GM23338 (cell line): ENCODE results near the gene SMIM44. TPM values are rescaled to one million over a fixed set of nuclear protein-coding genes. Genes with fewer than 3 reads are reported as not detected.

Experiments
- ATAC-seq: fragments of 200-7000 bp; cut with Tn5 transposase; 3 replicates; pipeline ENCODE4 v1.9.1; 2020
- DNase-seq: peaks from one replicate; pipeline ENCODE4 v3.0.0-alpha.2; 2015; ENCODE audit warnings: low spot score
- H2AFZ ChIP-seq: fragments of 200-600 bp; sonication (generic); 2 replicates; pipeline ENCODE4 v1.8.0; 2016; ENCODE audit warnings: antibody characterized with exemption, mild to moderate bottlenecking, moderate library complexity
- H3F3A ChIP-seq: fragments of 200-600 bp; sonication (generic); replicated peaks from 2 replicates; pipeline ENCODE4 v1.8.0; 2017; ENCODE audit warnings: antibody characterized with exemption, mixed run types, low read depth
- H3K27ac ChIP-seq: fragments of 200-600 bp; sonication (generic); 2 replicates; pipeline ENCODE4 v1.6.1; 2016; ENCODE audit warnings: low read depth
- H3K27me3 ChIP-seq: fragments of 200-600 bp; sonication (generic); 2 replicates; pipeline ENCODE4 v1.8.0; 2016; ENCODE audit warnings: mild to moderate bottlenecking, mixed run types, moderate library complexity; ENCODE audit not compliant: insufficient read depth
- H3K36me3 ChIP-seq: fragments of 200-600 bp; sonication (generic); 2 replicates; pipeline ENCODE4 v1.8.0; 2016; ENCODE audit warnings: mild to moderate bottlenecking; ENCODE audit not compliant: insufficient read depth
- H3K4me1 ChIP-seq: fragments of 200-600 bp; sonication (generic); 2 replicates; pipeline ENCODE4 v1.8.0; 2016; ENCODE audit warnings: mild to moderate bottlenecking, moderate library complexity; ENCODE audit not compliant: insufficient read depth
- H3K4me2 ChIP-seq: fragments of 200-600 bp; sonication (generic); 2 replicates; pipeline ENCODE4 v1.7.1; 2017; ENCODE audit warnings: mixed run types
- H3K4me3 ChIP-seq: fragments of 200-600 bp; sonication (generic); 2 replicates; pipeline ENCODE4 v1.6.1; 2016; ENCODE audit warnings: mixed run types
- H3K79me2 ChIP-seq: fragments of 200-600 bp; sonication (generic); replicated peaks from 2 replicates; pipeline ENCODE4 v1.8.0; 2017; ENCODE audit warnings: mild to moderate bottlenecking; ENCODE audit not compliant: insufficient read depth
- H3K9me2 ChIP-seq: fragments of 200-600 bp; sonication (generic); 2 replicates; pipeline ENCODE4 v1.8.0; 2017; ENCODE audit not compliant: insufficient read depth
- H4K20me1 ChIP-seq: fragments of 200-600 bp; sonication (generic); replicated peaks from 2 replicates; pipeline ENCODE4 v1.8.0; 2017; ENCODE audit warnings: mild to moderate bottlenecking; ENCODE audit not compliant: insufficient read depth
- H3K27ac Mint-ChIP-seq: 2 replicates; pipeline ENCODE4 v1.8.0; 2020; ENCODE audit warnings: inconsistent platforms, mild to moderate bottlenecking, moderate library complexity, mixed read lengths
- H3K27me3 Mint-ChIP-seq: 3 replicates; pipeline ENCODE4 v1.8.0; 2022; ENCODE audit warnings: low read depth, mild to moderate bottlenecking, moderate library complexity, mixed read lengths, inconsistent platforms; ENCODE audit not compliant: insufficient read depth, poor library complexity
- H3K36me3 Mint-ChIP-seq: 3 replicates; pipeline ENCODE4 v1.8.0; 2021; ENCODE audit warnings: low read depth, mild to moderate bottlenecking, inconsistent platforms, moderate library complexity, mixed read lengths
- H3K4me1 Mint-ChIP-seq: 3 replicates; pipeline ENCODE4 v1.8.0; 2020; ENCODE audit warnings: mild to moderate bottlenecking, inconsistent platforms, mixed read lengths
- H3K4me3 Mint-ChIP-seq: 3 replicates; pipeline ENCODE4 v1.8.0; 2021; ENCODE audit warnings: moderate library complexity, mild to moderate bottlenecking, inconsistent platforms, mixed read lengths
- H3K9me3 Mint-ChIP-seq: 3 replicates; pipeline ENCODE4 v1.8.0; 2020; ENCODE audit warnings: moderate library complexity, mild to moderate bottlenecking, inconsistent platforms, mixed read lengths
- CREB1 ChIP-seq: fragments of 250-450 bp; sonication (Bioruptor Pico); IDR thresholded peaks from 2 replicates; pipeline ENCODE4 v1.5.0; 2020; ENCODE audit warnings: low read depth, mild to moderate bottlenecking, moderate library complexity
- CTCF ChIP-seq, 2 experiments: fragments of 200-600 bp in 1 of 2; sonication (generic) in 1 of 2; conservative IDR thresholded peaks; 2 replicates each; pipeline versions ENCODE4 v1.5.1 to v1.6.1; 2016 to 2017; ENCODE audit warnings: antibody characterized with exemption in 2 of 2, low read depth in 2 of 2, mild to moderate bottlenecking in 2 of 2, moderate library complexity in 1 of 2
- EZH2 ChIP-seq: fragments of 200-600 bp; sonication (generic); IDR thresholded peaks from one replicate; pipeline ENCODE4 v1.8.0; 2017; ENCODE audit warnings: antibody characterized with exemption, mild to moderate bottlenecking, low read depth; ENCODE audit not compliant: unreplicated experiment
- EZH2phosphoT487 ChIP-seq: fragments of 200-600 bp; sonication (generic); IDR thresholded peaks from one replicate; pipeline ENCODE4 v1.8.1; 2018; ENCODE audit warnings: antibody characterized with exemption; ENCODE audit not compliant: unreplicated experiment
- JUNB ChIP-seq: IDR thresholded peaks from one replicate; pipeline ENCODE4 v1.6.1; 2016; ENCODE audit warnings: antibody characterized with exemption; ENCODE audit not compliant: unreplicated experiment
- NANOG ChIP-seq: IDR thresholded peaks from 2 replicates; pipeline ENCODE4 v1.6.1; 2016; ENCODE audit warnings: antibody characterized with exemption, borderline replicate concordance
- POLR2AphosphoS5 ChIP-seq: IDR thresholded peaks from 2 replicates; pipeline ENCODE4 v1.6.1; 2016; ENCODE audit warnings: antibody characterized with exemption, low read depth
- REST ChIP-seq: IDR thresholded peaks from one replicate; pipeline ENCODE4 v1.6.1; 2018; ENCODE audit warnings: antibody characterized with exemption; ENCODE audit not compliant: unreplicated experiment
- STAT1 ChIP-seq: IDR thresholded peaks from one replicate; pipeline ENCODE4 v1.6.1; 2016; ENCODE audit warnings: antibody characterized with exemption; ENCODE audit not compliant: unreplicated experiment
- ZNF114 ChIP-seq: fragments of 250-450 bp; sonication (Bioruptor Pico); IDR thresholded peaks from 2 replicates; pipeline ENCODE4 v1.5.0; 2020; ENCODE audit warnings: mild to moderate bottlenecking, moderate library complexity
- ZNF331 ChIP-seq: fragments of 250-450 bp; sonication (Bioruptor Pico); IDR thresholded peaks from 2 replicates; pipeline ENCODE4 v1.5.0; 2020; ENCODE audit warnings: low read depth, mild to moderate bottlenecking, moderate library complexity
- polyA plus RNA-seq: library from polyadenylated mRNA; unstranded; fragments of >200 nt; fragmentation: Nextera tagmentation; extraction: Ambion mirVana; gene quantifications from 2 replicates; pipeline ENCODE4 v1.2.1, GENCODE V29; 2016
- total RNA-seq: library from RNA; depleted of rRNA; stranded (reverse); fragments of >200 nt; shearing (Covaris generic); gene quantifications from 2 replicates; pipeline ENCODE4 v1.2.3, GENCODE V29; 2014
- TF ChIP-seq, protein P1 (sequence below): fragments of 250-450 bp; sonication (Bioruptor Pico); IDR thresholded peaks from 2 replicates; pipeline ENCODE4 v1.5.0; 2020; ENCODE audit warnings: mild to moderate bottlenecking, moderate library complexity
- TF ChIP-seq, protein P2 (sequence below): IDR thresholded peaks from 2 replicates; pipeline ENCODE4 v1.6.1; 2016; ENCODE audit warnings: antibody characterized with exemption

Gene SMIM44
- total and polyA plus RNA-seq, 2 experiments from 2014 or later, result not detected

GRCh38 chr19:3442487-3443071 lies 40.7 kb downstream of the SMIM44 start:
- no peak for TF ChIP-seq STAT1
- no peak for TF ChIP-seq ZNF114 (CRISPR knock-in tag)
- no peak for TF ChIP-seq CREB1 (CRISPR knock-in tag)
- TF ChIP-seq JUNB, result no peak
- TF ChIP-seq POLR2AphosphoS5, result no peak
- no peak for TF ChIP-seq EZH2
- no peak for TF ChIP-seq ZNF331 (CRISPR knock-in tag)
- TF ChIP-seq EZH2phosphoT487, result no peak
- TF ChIP-seq REST, result no peak
- no peak for TF ChIP-seq NANOG
- TF ChIP-seq, protein P1, sequence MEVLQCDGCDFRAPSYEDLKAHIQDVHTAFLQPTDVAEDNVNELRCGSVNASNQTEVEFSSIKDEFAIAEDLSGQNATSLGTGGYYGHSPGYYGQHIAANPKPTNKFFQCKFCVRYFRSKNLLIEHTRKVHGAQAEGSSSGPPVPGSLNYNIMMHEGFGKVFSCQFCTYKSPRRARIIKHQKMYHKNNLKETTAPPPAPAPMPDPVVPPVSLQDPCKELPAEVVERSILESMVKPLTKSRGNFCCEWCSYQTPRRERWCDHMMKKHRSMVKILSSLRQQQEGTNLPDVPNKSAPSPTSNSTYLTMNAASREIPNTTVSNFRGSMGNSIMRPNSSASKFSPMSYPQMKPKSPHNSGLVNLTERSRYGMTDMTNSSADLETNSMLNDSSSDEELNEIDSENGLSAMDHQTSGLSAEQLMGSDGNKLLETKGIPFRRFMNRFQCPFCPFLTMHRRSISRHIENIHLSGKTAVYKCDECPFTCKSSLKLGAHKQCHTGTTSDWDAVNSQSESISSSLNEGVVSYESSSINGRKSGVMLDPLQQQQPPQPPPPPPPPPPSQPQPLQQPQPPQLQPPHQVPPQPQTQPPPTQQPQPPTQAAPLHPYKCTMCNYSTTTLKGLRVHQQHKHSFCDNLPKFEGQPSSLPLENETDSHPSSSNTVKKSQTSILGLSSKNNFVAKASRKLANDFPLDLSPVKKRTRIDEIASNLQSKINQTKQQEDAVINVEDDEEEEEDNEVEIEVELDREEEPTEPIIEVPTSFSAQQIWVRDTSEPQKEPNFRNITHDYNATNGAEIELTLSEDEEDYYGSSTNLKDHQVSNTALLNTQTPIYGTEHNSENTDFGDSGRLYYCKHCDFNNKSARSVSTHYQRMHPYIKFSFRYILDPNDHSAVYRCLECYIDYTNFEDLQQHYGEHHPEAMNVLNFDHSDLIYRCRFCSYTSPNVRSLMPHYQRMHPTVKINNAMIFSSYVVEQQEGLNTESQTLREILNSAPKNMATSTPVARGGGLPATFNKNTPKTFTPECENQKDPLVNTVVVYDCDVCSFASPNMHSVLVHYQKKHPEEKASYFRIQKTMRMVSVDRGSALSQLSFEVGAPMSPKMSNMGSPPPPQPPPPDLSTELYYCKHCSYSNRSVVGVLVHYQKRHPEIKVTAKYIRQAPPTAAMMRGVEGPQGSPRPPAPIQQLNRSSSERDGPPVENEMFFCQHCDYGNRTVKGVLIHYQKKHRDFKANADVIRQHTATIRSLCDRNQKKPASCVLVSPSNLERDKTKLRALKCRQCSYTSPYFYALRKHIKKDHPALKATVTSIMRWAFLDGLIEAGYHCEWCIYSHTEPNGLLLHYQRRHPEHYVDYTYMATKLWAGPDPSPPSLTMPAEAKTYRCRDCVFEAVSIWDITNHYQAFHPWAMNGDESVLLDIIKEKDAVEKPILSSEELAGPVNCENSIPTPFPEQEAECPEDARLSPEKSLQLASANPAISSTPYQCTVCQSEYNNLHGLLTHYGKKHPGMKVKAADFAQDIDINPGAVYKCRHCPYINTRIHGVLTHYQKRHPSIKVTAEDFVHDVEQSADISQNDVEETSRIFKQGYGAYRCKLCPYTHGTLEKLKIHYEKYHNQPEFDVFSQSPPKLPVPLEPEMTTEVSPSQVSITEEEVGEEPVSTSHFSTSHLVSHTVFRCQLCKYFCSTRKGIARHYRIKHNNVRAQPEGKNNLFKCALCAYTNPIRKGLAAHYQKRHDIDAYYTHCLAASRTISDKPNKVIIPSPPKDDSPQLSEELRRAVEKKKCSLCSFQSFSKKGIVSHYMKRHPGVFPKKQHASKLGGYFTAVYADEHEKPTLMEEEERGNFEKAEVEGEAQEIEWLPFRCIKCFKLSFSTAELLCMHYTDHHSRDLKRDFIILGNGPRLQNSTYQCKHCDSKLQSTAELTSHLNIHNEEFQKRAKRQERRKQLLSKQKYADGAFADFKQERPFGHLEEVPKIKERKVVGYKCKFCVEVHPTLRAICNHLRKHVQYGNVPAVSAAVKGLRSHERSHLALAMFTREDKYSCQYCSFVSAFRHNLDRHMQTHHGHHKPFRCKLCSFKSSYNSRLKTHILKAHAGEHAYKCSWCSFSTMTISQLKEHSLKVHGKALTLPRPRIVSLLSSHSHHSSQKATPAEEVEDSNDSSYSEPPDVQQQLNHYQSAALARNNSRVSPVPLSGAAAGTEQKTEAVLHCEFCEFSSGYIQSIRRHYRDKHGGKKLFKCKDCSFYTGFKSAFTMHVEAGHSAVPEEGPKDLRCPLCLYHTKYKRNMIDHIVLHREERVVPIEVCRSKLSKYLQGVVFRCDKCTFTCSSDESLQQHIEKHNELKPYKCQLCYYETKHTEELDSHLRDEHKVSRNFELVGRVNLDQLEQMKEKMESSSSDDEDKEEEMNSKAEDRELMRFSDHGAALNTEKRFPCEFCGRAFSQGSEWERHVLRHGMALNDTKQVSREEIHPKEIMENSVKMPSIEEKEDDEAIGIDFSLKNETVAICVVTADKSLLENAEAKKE (CRISPR knock-in tag), result no peak
- TF ChIP-seq, protein P2, sequence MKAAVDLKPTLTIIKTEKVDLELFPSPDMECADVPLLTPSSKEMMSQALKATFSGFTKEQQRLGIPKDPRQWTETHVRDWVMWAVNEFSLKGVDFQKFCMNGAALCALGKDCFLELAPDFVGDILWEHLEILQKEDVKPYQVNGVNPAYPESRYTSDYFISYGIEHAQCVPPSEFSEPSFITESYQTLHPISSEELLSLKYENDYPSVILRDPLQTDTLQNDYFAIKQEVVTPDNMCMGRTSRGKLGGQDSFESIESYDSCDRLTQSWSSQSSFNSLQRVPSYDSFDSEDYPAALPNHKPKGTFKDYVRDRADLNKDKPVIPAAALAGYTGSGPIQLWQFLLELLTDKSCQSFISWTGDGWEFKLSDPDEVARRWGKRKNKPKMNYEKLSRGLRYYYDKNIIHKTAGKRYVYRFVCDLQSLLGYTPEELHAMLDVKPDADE, result no peak
- no peak for TF ChIP-seq CTCF (conservative IDR thresholded peaks at IDR 0.05; ENCODE audit: low read depth in 2 of 2)
- Histone ChIP-seq H3F3A (peaks cover 5% of the 10 kb centered on the region), H3K27ac (no peak overlapping the region), H3K4me1 (peaks cover 6% of the 10 kb centered on the region; the same call in 1 of the 2 replicates), H3K36me3 (no peaks in the 10 kb centered on the region), H2AFZ (no peak overlapping the region), H4K20me1 (no peaks in the 10 kb centered on the region), H3K4me2 (no peak overlapping the region), H3K9me2 (no peaks in the 10 kb centered on the region), H3K4me3 (no peak overlapping the region), H3K79me2 (no peaks in the 10 kb centered on the region), H3K27me3 (no peaks in the 10 kb centered on the region)
- H3K9me3 Mint-ChIP-seq, result no peaks in the 10 kb centered on the region
- H3K27me3 Mint-ChIP-seq, result peaks cover 15% of the 10 kb centered on the region
- peaks cover 14% of the 10 kb centered on the region for H3K4me1 Mint-ChIP-seq
- no peaks in the 10 kb centered on the region for H3K36me3 Mint-ChIP-seq
- no peak for DNase-seq
- ATAC-seq, result no peak
- no peak overlapping the region for H3K4me3 Mint-ChIP-seq
- H3K27ac Mint-ChIP-seq, result no peak overlapping the region
